ENCODE data around the gene TOP3B.

Gene TOP3B

DNA sequence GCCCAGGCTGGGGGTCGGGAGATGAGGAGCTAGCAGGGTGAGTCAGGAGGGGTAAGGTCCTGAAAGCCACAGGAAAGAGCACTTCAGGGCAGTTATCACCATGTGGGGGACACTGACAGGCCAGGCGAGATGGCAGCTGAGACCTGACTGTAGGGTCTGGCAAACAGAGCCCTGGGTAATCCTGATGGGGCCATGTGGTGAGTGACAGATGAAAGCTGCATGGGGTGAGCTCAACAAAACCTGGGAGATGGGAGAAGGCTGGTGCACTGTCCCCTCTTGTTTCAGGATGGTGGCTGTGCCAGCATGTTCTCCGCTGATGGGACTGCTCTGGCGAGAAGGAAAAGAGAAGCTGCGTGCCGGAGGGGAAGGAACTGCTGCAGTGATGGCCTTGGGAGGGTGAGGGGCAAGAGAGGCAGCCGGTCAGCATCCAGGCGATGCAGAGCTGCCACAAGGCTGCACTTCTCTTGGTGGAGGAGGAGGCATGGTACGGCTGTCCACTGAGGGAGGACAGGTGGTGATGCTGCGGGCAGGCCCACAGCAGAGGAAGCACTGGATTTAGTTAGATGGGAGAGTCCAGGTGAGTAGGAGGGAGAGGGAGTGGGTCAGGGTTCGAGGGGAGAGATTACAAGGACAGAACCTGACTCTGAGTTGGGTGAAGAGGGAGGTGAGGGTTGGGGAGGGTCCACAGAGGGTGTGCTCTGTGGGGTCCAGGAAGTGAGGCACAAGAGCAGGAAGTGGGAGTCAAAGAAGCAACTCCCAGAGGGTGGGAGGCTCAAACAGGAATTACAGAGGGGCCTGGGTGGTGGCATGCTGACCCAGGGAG, 3.8 kb downstream of the TOP3B start:
- no peak for DNase-seq

DNA sequence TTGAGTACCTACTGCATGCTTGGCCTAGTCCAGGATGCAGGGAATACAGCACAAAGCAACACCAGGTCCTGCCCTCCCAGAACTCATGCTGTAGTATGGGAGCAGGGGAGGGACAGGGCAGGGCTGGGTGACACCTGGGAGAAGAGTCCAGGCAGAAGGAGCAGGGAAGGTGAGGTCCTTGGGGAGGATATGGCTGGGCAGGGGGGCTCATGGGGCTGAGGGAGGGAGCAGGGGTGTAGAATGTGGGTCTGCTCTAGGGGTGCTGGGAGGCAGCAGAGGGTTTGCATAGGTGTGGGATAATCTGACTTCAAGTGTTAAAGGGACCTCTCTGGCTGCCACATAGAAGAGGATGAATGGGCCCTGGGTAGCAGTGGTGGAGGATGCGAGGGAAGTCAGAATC, 4.8 kb downstream of the TOP3B start:
- no peak for DNase-seq

DNA sequence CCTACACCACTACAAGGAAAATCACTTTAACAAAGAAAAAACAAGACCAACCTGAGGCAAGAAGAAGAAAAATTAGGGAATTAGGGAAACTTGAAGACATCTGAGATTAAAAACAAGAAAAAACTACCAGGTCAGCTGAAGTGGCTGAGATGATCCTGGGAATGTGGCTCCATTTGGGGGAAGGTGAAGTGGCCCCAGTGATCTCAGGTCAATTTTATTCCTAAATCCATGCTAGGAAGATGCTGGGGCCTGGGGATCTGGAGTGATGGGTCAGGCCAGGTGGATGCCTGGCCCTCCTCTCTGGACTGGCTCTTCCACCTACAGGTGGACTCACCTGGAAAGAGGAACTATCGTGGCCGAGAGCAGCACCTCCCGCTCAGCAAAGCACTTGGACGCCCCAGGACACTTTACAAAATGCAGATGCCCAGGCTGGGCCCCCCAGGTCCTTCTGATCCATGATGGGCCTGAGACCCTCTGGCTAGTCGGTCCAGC, 6.7 kb downstream of the TOP3B start:
- no peak for DNase-seq

DNA sequence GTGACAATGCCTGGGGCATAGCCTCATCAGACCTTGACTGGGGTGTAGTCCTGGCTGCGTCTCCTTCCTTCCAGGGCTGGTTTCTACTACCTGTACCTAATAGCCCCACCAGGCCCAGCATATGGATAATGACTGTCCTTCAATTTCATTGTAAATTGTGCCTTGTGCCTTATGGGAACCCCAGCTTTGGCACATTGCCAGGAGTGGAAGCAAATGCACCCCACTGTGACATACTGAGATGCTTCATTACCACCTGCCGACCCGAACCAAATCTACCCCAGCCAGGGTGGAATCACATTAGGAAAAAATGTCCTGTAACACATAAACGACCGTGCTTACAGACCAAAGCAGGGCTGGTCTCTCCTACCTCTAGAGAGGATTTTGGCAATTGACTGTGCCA, 7.3 kb downstream of the TOP3B start:
- no peak for DNase-seq

DNA sequence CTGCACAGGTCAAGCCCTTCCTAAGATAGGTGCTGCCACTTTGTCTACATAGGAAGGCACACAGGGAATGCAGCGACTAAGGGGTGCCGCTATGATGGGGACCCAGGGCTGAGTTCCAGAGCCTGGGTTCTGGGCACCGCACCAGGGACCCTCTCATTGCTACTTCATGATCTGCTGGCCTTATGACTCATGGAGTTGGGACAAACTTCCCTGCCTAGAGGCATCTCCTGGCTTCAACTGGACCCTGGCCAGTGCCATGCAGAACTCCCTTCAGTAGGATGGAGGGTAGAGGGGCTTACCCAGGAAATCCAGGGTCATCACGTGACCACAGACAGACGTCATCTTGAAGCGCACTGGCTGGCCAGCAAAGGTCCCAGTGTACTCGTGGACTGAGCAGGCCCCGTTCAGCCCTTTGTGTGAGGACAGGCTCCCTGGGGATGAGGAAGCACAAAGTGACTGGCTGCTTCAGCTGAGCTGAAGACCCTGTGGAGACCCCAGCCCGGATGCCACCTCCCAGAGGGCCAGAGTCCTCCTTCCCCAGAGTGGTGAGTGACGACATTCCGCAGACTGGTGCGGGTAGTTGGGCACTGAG, 8.4 kb downstream of the TOP3B start:
- DNase-seq: no peak

DNA sequence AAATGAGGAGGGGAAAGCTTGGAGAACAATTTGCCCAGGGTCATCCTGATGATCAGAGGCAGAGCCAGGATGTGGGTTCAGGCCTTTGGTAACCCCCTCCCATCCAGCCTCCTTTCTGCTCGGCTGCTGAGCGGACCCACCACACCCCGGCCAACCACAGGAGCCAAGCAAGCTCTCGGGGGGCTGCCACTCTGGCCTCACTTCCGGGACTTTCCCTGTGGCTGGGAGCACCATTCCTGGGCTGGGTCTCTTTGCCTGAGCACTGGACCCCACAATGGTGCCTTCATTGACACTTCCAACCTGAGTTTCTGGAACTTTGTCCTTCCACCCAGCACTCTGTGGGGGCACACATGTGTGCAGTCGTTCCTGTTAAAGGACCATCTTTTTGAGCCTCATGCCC, 9.8 kb downstream of the TOP3B start:
- DNase-seq: no peak

DNA sequence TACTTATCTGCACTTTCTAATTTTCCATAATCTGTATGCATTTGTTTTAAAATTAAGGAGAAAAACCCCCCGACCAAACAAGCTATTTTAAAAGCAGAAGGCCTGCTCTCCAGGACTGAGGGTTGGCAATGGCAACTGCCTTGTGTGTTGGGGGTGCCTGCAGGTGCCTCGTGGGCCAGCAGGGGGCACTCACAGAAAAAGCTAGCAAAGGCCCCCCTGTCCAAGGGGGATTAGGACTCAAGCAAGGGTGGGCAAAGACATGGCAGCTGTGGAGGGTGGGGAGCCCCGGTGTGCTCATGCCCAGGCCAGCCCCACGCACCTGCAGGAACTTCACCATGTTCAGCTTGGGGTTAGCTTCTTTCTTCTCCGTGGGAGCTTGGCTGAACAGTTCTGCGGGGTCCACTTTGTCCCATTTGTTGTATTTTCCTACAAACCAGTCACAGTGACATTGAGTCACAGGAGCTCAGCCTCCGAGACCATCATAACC, 10.3 kb downstream of the TOP3B start:
- no peak for DNase-seq

DNA sequence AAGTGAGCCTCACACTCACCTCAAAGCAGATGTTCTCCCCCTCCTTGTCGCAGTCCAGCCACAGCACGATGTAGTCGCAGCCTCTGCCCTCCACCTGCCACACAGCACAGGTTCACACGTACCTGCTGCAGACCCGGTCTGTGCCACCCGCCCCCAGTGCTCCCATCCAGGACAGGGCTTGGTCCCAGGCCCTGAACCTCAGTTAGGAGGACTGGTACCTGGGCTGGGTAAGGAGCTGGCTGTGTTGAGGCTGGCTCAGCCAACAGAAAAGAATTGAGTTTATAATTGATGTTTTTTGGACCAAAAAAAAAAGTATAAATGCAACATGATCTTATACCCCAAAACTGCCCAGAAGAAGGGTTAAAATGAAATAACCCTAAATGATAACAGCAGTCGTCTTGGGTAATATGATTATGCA, 10.7 kb downstream of the TOP3B start:
- no peak for DNase-seq

DNA sequence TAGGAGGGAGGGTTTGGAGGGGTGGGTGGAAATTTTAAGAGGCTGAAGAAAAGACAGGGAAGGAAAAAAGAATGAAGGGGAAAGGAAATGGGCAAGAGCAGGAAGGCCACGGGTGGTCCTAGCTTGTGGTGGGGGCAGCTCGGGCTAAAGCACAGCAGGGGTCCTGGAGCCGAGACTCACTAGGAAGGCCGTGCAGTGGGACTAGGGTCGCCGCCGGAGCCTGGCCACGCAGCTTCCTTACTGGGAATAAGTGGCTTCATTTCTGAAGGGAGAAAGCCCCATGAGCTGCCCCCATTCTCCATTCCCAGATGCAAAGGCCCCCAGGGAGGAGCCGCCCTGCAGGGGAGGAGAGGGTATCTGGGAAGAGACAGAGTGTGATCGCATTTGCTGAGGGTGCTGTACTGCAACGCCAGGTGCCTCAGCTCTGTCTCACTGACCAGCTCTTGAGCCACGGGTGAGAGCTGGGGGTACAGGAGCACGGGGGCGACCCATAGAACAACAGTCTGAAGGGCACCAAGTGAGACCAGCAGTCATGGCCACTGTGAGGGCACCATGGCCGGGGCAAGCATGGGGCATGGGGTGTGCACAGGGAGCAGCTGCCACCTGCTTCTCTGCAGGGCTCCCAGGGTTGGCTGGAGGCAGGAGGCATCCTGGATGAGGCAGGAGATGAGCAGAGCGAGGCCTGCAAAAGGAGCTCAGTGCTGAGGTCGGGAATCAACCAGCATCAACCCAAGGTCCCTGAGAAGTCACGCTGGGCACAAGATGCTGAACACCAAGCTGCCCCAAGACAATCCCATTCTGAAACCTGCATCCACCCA, 11.6 kb downstream of the TOP3B start:
- DNase-seq: no peak

DNA sequence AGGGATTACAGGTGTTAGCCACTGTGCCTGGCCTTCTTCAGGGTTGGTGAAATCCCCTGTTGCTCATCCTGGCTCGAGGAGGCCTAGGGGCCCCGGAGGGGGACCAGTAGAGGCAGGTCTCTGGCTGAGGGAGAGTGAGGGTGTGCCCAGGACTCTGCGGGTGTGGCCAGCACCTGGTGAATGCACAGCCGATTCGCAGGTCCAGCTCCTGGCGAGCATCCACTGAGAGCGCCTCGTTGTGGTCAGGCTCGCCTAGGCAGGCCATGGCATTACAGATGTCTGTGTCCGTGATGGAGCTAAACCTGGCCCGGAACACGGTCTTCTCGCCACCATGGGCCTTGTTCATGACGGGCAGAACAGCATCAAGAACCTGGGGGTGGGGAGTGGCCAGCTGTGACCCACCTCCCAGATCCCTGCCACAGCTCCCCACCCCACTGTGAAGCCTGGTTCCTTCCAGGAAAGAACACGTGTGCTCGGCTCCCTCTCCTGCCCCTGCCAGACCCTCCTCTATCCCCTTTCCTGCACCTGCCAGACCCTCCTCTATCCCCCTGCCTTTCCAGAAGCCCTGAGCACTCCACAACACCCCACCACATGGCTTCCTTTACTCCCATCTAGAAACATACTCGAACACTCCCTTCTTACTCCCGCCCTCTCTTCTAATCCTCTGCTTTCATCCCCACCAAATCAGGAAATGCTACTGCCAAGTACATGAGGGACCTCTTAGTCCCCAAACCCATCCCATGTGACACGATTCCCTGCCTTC, 12.4 kb downstream of the TOP3B start:
- no peak for DNase-seq

DNA sequence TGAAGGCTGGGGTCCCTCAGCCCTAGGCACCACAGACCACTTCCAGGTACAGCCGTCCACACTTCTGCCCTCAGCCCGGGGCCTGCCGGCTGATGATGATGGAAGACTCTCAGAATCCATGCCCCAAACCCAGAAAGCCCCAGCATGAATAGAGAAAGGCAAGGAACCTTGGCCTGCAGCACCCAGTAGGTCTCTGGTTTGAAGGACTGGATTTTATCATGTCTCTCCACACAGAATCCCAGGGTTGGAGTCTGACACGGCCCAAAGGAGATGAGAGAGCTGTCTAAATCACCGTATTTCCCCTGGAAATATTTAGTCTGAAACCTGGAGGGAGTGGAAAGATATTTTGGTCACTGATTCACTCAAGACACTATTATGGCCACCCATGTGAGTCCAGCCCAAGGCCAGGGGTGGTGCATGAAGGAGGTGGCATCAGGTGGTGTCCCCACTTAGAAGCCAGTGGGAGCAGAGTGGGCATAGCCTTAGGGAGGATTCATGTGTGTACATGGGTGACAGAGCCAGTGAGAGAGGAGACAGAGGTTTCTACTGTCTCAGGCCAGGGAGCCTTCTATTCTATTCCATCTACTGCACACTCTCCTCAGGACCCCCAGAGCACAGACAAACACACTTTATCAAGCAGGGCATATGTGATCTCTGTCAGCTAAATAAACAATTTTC, 14.0 kb downstream of the TOP3B start:
- DNase-seq: no peak

DNA sequence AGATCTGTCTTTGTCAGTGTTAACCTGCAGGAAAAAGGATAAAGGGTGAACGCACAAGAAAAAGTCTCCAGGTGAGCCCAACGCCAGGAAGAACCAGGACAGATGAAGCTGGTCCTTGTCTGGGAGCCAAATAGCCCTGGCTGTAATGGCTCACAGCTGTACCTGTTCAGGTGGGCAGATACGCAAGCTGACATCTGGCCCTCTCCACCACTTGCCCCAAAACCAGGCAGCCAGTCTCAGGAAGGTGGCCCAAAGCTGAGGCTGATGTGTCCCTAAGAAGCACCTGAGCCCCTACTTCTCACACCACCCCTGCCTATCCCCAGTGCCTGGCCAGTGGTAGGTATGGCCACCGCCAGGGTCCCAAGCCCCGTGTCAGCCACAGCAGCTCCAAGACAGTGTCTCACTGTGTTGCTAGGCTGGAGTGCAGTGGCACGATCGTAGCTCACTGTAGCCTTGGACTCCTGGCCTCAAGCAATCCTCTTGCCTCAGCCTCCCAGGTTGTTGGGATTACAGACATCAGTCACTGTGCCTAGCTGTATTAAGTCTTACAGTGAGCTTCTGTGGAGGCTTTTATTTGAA, 14.8 kb downstream of the TOP3B start:
- DNase-seq: no peak

DNA sequence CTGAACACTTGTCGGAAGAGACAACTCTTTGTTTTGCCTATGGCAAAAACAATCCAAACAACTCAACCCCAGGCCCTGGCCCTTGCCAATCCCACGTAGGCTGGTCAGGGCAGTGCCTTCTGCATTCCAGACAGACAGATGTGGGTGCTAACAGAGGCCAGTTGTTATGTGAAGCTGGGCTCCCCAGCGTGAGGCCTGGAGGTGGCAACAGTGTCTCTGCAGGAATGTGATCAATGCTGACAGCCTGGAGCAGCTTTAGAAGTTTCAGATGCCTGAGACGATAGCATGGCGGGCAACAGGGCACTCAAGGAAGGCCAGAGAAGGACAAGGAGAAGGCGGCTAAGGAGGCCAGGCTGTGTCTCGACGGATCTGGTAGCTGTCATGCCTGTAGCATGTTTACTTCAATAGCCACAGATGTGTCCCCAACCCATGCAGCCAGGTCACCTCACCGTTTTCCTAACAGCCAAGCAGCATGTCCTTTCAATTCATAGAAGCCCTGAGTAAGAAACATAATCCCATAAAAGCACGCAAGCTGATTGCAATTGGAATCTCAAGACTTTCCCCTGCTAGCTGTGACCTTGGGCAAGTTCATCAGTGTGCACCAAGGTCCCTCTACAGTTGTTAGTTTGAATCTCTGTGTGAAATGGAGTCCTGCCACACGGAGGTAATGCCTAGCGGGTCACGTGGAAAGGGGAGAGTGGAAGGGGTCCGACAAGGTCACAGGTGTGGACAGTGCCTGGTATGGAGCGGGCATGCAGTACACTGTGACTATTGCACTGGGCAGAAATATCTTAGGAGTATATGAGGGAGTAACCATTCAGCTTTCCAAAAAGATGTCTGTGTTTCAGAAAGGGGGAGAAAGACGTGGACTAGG, 15.7 kb downstream of the TOP3B start:
- DNase-seq: no peak

DNA sequence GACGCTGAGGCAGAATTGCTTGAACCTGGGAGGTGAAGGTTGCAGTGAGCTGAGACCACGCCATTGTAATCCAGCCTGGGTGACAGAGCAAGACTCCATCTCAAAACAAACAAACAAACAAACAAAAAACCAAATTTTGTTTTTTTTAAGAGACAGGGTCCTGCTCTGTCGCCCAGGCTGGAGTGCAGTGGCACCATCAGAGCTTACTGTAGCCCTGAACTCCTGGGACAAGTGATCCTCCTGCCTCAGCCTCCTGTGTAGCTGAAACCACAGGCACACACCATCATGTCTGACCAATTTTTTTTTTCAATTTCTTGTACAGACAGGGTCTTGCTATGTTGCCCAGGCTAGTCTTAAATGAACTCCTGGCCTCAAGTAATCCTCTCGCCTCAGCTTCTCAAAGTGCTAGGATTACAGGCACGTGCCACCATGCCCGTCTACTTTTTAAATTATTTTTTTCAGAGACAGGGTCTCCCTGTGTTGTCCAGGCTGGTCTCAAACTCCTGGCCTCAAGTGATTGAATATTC, 16.8 kb downstream of the TOP3B start:
- no peak for DNase-seq

DNA sequence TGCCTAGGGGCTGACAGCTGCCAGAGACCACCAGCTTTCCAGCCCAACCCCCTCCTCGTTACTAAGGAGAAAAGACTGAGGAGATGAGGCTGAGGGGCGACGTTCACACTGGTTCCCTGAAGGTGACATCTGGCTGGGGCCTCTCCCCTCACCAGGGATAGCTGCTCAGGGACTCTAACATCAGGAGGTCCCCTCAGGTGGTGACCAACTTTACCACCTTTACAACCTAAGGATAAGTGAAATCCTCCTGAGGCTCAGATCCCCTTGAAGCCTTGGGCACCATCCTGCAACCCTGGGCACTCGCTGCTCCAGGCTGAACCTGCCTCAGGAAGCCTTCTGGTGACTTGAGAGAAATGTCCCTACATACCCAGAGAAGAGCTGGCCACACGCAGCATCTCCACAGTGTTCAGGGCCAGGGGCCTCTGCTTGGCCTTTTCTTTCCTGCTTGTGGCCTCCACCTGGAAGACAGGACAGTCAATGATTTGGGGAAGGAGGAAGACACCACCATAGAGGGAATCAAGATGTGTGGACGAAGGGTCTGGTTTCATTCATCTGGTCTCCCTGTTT, 17.6 kb downstream of the TOP3B start:
- no peak for DNase-seq

DNA sequence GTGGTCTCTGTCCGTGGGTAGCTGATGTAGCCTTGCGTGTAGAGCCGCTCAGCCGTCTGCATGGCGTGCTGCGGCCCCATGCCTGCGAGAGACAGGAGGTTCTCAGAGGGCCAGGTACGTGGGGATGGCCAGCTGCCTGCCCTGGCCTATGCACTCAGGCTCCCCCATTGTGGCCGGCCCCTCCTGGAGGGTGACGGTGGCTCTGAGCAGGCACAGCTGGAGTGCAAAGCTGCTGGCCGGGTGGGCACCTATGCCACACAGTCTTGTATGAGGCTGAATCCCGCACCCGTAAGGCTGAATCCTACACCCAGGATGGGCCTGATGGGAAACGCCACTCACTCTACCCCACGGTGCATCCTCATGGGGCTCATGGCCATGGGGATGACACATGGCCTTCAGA, 18.4 kb downstream of the TOP3B start:
- no peak for DNase-seq

DNA sequence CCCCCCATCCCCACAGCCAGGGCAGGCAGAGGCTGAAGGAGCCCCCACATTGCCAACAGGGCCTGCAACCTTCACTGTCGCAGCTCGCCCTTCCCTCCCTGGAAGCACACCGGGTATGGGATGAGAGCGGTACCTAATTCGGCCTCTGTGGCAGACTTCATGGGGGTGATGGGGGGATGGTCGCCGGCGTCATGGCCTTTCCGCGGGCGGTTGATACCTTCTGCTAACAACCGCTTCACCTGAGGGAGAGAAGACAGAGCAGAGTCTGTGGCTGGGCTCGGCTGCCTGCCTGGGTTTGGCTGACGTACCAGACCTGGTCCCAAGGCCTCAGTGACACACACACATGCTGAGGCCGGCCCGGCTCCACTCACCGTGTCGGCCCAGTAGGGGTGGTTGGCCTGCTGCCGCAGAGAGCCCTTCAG, 18.8 kb downstream of the TOP3B start:
- no peak for DNase-seq

DNA sequence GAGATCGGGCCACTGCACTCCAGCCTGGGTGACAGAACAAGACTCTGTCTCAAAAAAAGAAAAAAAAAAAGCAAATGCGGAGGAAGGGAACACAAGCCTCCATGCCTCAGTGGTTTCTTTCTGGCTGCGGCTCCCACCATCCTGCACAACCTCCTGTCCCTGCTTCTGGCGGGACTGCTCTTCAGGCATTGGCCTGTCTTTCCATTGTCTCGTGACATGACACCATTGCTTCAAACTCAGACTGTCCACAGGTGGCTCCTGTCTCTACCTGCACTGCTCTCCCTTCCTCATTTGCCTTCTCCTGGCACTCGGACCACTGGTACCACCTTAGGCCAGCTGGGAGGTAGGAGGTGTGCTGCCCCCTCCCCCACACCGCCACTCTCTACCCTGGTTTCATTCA, 19.3 kb downstream of the TOP3B start:
- no peak for DNase-seq

DNA sequence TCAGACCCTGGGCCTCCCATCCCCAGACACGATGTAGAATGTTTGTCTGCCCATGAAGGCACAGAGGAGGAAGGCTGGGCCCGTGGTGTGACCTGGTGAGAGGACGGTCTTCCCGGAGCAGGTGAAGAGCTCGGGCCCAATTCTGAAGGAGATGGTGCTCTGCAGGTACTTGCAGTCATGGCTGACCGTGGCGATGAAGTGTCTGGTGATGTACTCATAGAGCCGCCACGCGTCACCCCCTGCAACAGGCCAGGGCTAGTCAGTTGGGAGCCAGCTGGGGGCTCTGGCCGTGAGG, 20.0 kb downstream of the TOP3B start:
- no peak for DNase-seq

DNA sequence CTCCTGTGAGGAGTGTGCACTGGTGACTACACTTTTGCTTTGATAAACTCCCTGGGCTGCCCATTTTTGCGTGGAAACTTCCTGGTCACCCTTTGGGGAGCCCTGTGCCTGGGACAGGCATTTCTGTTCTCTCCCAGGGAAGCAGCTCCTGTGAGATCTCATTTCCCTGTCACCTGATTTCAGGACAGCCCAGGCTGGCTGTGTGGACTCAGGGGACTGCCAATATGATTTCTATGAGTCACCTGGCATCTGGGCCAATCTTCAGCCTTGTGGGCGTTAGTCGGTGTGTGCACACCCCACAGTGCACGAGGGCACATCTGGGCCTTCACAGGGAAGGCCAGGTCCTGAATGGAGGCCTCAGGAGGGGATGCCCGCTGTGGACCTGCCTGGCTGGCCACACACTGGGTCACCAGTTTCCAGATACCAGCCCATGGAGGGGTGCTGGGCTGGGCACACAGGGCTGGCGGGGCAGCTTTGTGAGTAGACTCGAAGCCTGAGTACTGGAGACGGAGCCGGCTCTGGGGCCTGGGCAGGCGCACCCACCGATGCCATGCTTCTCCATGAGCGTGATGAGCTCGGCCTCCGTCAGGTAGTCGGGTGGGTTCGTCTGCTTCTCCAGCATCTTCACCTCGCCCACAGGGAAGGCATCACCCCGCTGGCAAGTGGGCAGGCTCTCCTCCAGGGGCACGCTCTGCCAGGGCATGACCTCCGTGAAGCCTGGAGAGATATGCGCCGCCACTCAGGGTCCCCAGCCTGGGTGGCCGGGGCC, 20.5 kb downstream of the TOP3B start:
- DNase-seq: no peak

Data from NCI-H524 treated with DMSO at 0.1 percent for 48 hours (cell line).